Uterus (tissue), 4 donors: ENCODE measurements around the gene HSPBP1. TPM values are rescaled to one million over a fixed set of nuclear protein-coding genes. Genes with fewer than 3 reads are reported as not detected.
A peak's percentile ranks its signal among the peaks of the same experiment; 100 is the strongest.

Experiments used
- DNase-seq, 2 donors: peaks; one replicate each; pipeline ENCODE4 v3.0.0-alpha.2; 2019 to 2020
- H3K27ac ChIP-seq, 2 donors: fragments of 200-600 bp; sonication (generic); 1 replicate in 1 of 2; 2 replicates in 1 of 2; pipeline ENCODE4 v1.5.1; 2016 to 2018
- H3K27me3 ChIP-seq, 2 donors: fragments of 200-600 bp; sonication (generic); one replicate each; pipeline ENCODE4 v1.5.1; 2018 to 2019; ENCODE audit warnings: control low read depth in 1 of 2
- H3K36me3 ChIP-seq, 2 donors: fragments of 200-600 bp; sonication (generic); one replicate each; pipeline ENCODE4 v1.5.1; 2019; ENCODE audit warnings: control low read depth in 1 of 2
- H3K4me1 ChIP-seq, 2 donors: fragments of 200-600 bp; sonication (generic); one replicate each; pipeline ENCODE4 v1.5.1; 2018 to 2019; ENCODE audit warnings: control low read depth in 1 of 2
- H3K4me3 ChIP-seq, 2 donors: fragments of 200-600 bp; sonication (generic); 1 replicate in 1 of 2; 2 replicates in 1 of 2; pipeline ENCODE4 v1.5.1; 2018 to 2019; ENCODE audit warnings: mild to moderate bottlenecking in 1 of 2
- H3K9me3 ChIP-seq, 2 donors: fragments of 200-600 bp; sonication (generic); one replicate each; pipeline ENCODE4 v1.5.1; 2019; ENCODE audit warnings: control low read depth in 1 of 2
- POLR2A ChIP-seq, 2 donors: fragments of 450-650 bp; IDR thresholded peaks; one replicate each; pipeline ENCODE4 v1.6.1; 2016; ENCODE audit warnings: antibody characterized with exemption in 2 of 2, mild to moderate bottlenecking in 1 of 2, moderate library complexity in 1 of 2
- intact Hi-C: fragments of 100-400 bp; cut with DNase I; formaldehyde crosslinking; loops from one replicate; pipeline ENCODE4 v1.15.1; 2023; ENCODE audit warnings: low total_unique reads
- total RNA-seq, 4 donors: library from RNA; depleted of rRNA in 3 of 4; stranded (reverse); fragments of >200 nt in 3 of 4; gene quantifications; one replicate each; pipeline versions ENCODE4 v1.1.0 to v1.2.4, GENCODE V29; 2014 to 2023
- TF ChIP-seq, protein P1 (sequence below), 4 experiments: fragments of 200-600 bp in 2 of 4; fragments of 450-650 bp in 2 of 4; sonication (generic) in 2 of 4; IDR thresholded peaks; one replicate each; pipeline ENCODE4 v1.5.1; 2016 to 2019; ENCODE audit warnings: antibody characterized with exemption in 4 of 4, mild to moderate bottlenecking in 2 of 4, moderate library complexity in 1 of 4
- donor health status: DM: yes; HTN: yes; CAD: no.

The HSPBP1 gene
- total RNA-seq, 4 donors from 2014 or later, result 1.3 to 37.4 (median 25.6) TPM

GRCh38 chr19:55309448-55309847 lies 29.5 kb upstream of the HSPBP1 start:
- intact Hi-C loops, result no loop called here
- no peaks in the 10 kb centered on the region for H3K9me3 ChIP-seq
- H3K4me1 ChIP-seq, result no peaks in the 10 kb centered on the region
- H3K4me3 ChIP-seq, result no peak overlapping the region
- no peaks in the 10 kb centered on the region for H3K36me3 ChIP-seq
- no peak for DNase-seq
- TF ChIP-seq POLR2A (IDR thresholded peaks at IDR 0.05), result no peak
- TF ChIP-seq, protein P1, sequence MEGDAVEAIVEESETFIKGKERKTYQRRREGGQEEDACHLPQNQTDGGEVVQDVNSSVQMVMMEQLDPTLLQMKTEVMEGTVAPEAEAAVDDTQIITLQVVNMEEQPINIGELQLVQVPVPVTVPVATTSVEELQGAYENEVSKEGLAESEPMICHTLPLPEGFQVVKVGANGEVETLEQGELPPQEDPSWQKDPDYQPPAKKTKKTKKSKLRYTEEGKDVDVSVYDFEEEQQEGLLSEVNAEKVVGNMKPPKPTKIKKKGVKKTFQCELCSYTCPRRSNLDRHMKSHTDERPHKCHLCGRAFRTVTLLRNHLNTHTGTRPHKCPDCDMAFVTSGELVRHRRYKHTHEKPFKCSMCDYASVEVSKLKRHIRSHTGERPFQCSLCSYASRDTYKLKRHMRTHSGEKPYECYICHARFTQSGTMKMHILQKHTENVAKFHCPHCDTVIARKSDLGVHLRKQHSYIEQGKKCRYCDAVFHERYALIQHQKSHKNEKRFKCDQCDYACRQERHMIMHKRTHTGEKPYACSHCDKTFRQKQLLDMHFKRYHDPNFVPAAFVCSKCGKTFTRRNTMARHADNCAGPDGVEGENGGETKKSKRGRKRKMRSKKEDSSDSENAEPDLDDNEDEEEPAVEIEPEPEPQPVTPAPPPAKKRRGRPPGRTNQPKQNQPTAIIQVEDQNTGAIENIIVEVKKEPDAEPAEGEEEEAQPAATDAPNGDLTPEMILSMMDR (IDR thresholded peaks at IDR 0.05), result no peak
- H3K27me3 ChIP-seq, result no peaks in the 10 kb centered on the region
- H3K27ac ChIP-seq, result no peak overlapping the region

- H3K9me3 ChIP-seq, result no peaks in the 10 kb centered on the region
- no peak for DNase-seq
- no peaks in the 10 kb centered on the region for H3K4me1 ChIP-seq
- no peak overlapping the region for H3K4me3 ChIP-seq
- intact Hi-C loops, result no loop called here
- H3K36me3 ChIP-seq, result no peaks in the 10 kb centered on the region
- TF ChIP-seq POLR2A (IDR thresholded peaks at IDR 0.05), result no peak
- TF ChIP-seq, protein P1 (IDR thresholded peaks at IDR 0.05), result no peak
- no peaks in the 10 kb centered on the region for H3K27me3 ChIP-seq
- no peak overlapping the region for H3K27ac ChIP-seq
These were observed 28.4 kb upstream of the HSPBP1 start for GRCh38 chr19:55308281-55308680.

DNA sequence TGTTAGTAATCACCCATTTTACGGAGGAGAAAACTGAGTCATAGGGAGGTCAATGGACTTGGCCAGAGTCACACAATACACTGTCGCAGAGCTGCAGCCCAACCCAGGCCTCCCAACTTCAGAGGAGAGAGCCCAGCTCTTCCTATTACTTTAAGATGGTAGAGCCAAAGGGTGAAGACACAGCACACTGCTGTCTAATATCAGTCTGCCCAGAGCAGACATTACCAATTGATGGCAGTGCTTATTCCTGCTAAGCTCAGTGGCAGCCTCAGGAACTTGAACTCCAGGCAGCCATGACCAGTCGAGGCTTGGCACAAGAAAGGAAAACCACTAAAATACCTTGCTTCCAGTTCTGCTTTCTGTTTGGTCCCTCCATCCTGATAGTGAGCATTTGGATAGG lies 26.8 kb upstream of the HSPBP1 start:
- H3K27ac ChIP-seq, result no peak overlapping the region
- H3K9me3 ChIP-seq, result no peaks in the 10 kb centered on the region
- intact Hi-C loops, result no loop called here
- no peaks in the 10 kb centered on the region for H3K36me3 ChIP-seq
- H3K27me3 ChIP-seq, result no peaks in the 10 kb centered on the region
- TF ChIP-seq, protein P1 (IDR thresholded peaks at IDR 0.05), result no peak
- no peak for TF ChIP-seq POLR2A (IDR thresholded peaks at IDR 0.05)
- no peak for DNase-seq
- H3K4me1 ChIP-seq, result peaks cover 0 to under 1% of the 10 kb centered on the region in 2 donors
- H3K4me3 ChIP-seq, result no peak overlapping the region

- no peak for TF ChIP-seq POLR2A (IDR thresholded peaks at IDR 0.05)
- TF ChIP-seq, protein P1 (IDR thresholded peaks at IDR 0.05), result no peak
- H3K4me3 ChIP-seq, result no peak overlapping the region
- no peaks in the 10 kb centered on the region for H3K27me3 ChIP-seq
- H3K27ac ChIP-seq, result no peak overlapping the region
- no peaks in the 10 kb centered on the region for H3K36me3 ChIP-seq
- no peak for DNase-seq
- H3K4me1 ChIP-seq, result peaks cover 0 to 5% of the 10 kb centered on the region in 2 donors
- intact Hi-C loops, result no loop called here
- no peaks in the 10 kb centered on the region for H3K9me3 ChIP-seq
These were observed 26.2 kb upstream of the HSPBP1 start for GRCh38 chr19:55305983-55306562.

DNA sequence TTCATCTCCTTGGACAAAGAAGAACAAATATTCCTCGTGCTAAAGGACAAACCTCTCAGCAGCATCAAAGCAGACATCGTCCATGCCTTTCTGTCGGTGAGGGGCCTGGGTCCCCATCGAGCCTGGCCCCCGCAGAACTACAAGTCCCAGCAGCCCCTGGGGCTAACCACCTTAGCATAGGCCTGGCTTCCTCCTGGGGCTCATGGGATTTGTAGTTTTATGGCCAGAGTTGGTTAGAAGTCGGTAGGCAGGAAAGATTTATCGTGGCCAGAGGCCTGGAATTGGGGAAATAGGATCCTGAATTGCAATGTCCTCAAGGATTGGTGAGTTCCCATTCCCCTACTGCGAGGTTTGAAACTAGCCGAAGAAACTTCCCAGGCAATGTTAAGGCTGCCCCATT lies 25.6 kb upstream of the HSPBP1 start:
- TF ChIP-seq, protein P1 (IDR thresholded peaks at IDR 0.05), result peak in 1 of 4 experiments; percentile 6
- TF ChIP-seq POLR2A (IDR thresholded peaks at IDR 0.05), result no peak
- DNase-seq, result peak; percentile 31 to 46
- H3K36me3 ChIP-seq, result no peaks in the 10 kb centered on the region
- H3K4me3 ChIP-seq, result no peak overlapping the region
- no peaks in the 10 kb centered on the region for H3K27me3 ChIP-seq
- H3K27ac ChIP-seq, result no peak overlapping the region
- intact Hi-C loops, result no loop called here
- no peaks in the 10 kb centered on the region for H3K9me3 ChIP-seq
- H3K4me1 ChIP-seq, result peaks cover 0 to 5% of the 10 kb centered on the region in 2 donors
